Measurements from ENCODE around the gene FAU.
"Not testable (repeated sequence)": the region's sequence is repeated elsewhere in the genome, so short reads cannot be mapped to it uniquely, and the experiment has no call there.

FAU gene

DNA sequence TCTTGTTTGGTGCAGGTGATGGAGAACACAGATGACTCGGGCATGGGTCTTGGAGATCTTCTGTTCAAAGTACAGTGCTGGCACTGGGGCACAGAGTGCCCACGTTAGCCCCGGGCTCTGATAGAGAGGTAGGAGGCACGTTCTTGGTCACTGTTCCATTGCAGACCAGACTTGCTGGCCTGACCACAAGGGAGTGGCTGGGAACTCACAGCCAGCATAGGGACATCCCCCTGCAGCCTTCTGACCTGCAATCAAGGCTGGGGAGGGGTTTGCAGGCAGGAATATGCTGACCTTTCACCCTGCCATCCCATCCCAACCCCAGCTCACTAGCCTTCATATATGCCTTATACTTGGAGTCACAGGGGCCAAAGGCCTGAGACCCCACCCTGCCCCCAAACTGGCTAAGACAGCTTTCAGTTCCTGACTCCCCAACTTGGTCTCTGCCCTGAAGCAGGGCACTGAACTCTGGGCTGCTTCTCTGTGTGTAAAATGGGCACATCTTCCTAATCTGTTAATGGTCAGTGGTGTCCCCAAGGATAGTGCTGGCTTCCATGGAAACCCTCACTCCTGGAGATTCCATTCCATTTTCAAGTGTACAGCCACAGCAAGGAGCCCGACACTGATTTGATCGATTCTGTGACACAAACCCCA lies 4.8 kb upstream of the FAU start:
- TF ChIP-seq, protein P1, sequence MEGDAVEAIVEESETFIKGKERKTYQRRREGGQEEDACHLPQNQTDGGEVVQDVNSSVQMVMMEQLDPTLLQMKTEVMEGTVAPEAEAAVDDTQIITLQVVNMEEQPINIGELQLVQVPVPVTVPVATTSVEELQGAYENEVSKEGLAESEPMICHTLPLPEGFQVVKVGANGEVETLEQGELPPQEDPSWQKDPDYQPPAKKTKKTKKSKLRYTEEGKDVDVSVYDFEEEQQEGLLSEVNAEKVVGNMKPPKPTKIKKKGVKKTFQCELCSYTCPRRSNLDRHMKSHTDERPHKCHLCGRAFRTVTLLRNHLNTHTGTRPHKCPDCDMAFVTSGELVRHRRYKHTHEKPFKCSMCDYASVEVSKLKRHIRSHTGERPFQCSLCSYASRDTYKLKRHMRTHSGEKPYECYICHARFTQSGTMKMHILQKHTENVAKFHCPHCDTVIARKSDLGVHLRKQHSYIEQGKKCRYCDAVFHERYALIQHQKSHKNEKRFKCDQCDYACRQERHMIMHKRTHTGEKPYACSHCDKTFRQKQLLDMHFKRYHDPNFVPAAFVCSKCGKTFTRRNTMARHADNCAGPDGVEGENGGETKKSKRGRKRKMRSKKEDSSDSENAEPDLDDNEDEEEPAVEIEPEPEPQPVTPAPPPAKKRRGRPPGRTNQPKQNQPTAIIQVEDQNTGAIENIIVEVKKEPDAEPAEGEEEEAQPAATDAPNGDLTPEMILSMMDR (IDR thresholded peaks at IDR 0.05; ENCODE audit: insufficient read depth, low read depth, low read length, missing control alignments): no peak
- no peak overlapping the region for H3K4me3 ChIP-seq (ENCODE audit: low read depth, low read length)
- no peak for DNase-seq (ENCODE audit: low read depth)

DNA sequence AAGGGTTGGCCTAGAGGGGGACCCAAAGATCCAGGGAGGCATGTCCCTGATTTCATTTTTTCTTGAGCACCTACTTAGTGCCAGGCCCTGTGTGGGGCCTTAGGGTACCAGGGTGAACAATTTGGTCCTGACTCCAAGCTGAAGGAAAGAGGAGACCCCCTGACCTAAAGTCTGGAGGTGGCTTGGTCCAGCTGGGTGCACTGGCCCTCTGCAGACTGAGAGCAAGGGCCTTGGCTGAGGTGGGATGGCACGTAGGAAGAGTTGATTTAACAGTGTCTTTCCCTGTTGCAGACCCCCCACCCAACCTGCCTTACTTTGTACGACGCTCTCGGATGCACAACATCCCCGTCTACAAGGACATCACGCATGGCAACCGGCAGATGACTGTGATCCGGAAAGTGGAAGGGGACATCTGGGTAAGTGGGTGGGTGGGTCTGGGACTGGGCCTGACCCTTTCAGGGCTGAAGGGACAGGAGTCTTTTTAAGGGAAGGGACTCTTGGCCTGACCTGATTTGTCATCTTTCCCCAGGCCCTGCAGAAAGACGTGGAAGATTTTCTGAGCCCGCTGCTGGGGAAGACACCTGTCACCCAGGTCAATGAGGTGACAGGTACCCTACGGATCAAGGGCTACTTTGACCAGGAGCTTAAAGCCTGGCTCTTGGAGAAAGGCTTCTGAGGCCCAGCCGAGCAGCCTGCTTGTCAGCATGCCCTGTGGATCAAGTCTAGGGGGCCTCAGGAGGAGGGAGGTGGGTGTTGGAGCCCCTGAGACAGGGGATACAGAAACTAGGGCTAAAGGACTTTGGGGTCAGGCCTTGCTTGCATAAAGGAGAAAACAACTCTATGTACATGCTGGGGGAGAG lies 3.5 kb upstream of the FAU start:
- no peak for DNase-seq (ENCODE audit: low read depth)
- TF ChIP-seq, protein P1 (IDR thresholded peaks at IDR 0.05; ENCODE audit: insufficient read depth, low read depth, low read length, missing control alignments): no peak
- no peak overlapping the region for H3K4me3 ChIP-seq (ENCODE audit: low read depth, low read length)

DNA sequence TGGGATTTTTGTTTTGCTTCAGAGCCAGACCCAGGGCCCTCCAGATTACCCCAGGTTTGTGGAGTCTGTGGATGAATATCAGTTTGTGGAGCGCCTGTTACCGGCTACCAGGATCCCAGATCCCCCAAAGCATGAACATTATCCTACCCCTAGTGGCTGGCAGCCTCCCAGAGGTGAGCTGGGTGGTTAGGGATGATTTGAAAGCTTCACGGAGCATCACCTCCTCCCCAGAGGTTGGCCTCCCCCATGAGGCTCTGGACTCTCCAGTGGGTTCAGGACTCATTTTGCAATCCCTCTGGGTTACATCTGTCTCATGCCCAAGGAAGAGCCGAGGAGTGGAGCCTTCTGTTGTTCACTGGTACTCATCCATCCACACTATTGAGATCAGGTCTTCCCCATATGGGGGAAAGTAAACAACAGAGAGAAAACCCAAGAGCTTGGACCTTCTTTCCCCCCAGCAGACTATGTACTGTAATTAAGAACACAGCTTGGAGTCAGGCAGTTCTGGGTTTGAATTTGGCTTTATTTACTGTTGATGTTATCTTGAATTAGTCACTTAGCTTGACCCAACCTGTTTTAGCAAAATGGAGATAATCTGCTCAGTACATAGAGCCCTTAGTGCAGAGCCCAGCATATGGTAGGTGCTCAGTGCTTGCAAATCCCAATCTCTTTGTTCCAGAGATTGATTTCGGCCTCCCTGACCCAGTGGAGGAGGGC lies 2.7 kb upstream of the FAU start:
- no peak for DNase-seq (ENCODE audit: low read depth)
- H3K4me3 ChIP-seq (ENCODE audit: low read depth, low read length): no peak overlapping the region

DNA sequence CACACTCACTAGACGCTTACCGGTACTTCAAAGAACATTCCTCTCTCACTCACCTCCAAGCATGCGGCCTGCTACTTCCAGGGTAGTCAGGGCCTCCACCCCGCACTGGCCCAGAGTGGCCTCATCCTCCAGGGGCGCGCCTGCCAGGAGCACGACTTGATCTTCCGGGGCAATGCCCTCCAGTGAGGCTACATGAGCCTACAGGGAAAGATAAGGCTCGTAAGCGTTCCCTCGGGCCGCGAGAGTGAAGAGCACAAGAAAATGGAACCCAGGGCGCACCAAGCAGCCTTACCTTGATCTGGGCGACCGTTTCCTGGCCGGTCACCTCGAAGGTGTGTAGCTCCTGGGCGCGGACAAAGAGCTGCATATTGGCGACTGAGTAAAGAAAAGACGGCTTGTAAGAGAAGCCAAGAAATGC lies 478 bp downstream of the FAU start:
- no peak for DNase-seq (ENCODE audit: low read depth)
- peak overlapping the region; percentile 82 for H3K4me3 ChIP-seq (ENCODE audit: low read depth, low read length)
- TF ChIP-seq, protein P1 (IDR thresholded peaks at IDR 0.05; ENCODE audit: insufficient read depth, low read depth, low read length, missing control alignments): no peak

More for the DNA sequence above, 2.7 kb upstream of the FAU start:
- TF ChIP-seq, protein P1 (IDR thresholded peaks at IDR 0.05; ENCODE audit: insufficient read depth, low read depth, low read length, missing control alignments): no peak

DNA sequence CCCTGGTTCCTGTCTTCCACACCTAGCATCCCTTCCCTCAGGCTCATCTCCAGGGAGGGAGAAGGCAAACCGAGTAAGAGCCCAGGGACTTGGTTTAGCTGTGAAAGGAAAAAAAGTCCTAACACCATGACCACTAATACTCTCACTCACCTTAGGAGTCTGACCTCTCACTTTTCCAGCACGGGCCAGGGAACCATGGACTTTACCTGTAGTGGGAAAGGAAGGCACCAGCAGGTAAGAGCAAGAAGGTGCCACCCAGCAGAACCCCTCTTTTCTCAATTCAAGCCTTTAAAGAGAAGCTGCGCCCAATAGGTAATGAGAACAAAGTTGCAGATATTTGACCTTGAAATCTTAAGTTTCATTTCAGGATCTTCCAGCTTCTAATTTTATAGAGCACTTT lies 1.1 kb downstream of the FAU start:
- TF ChIP-seq, protein P1 (IDR thresholded peaks at IDR 0.05; ENCODE audit: insufficient read depth, low read depth, low read length, missing control alignments): no peak
- H3K4me3 ChIP-seq (ENCODE audit: low read depth, low read length): peak overlapping the region; percentile 82
- DNase-seq (ENCODE audit: low read depth): no peak

DNA sequence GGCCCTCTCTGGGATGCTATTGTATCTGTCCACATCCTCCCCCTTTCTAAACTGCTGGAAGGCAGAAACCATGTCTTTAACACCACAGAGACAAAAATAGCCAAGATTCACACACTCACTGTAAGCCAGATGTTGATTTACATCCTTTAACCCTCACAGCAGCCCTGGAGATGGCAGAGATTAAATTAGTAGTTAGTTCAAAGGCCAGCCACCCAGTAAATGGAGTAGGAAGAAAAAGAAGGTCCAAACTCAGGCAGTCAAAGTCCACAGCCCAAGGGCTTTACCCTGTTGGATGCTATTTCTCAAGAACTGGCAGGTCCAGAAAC lies 2.3 kb downstream of the FAU start:
- no peak overlapping the region for H3K4me3 ChIP-seq (ENCODE audit: low read depth, low read length)
- no peak for DNase-seq (ENCODE audit: low read depth)
- TF ChIP-seq, protein P1 (IDR thresholded peaks at IDR 0.05; ENCODE audit: insufficient read depth, low read depth, low read length, missing control alignments): no peak

DNA sequence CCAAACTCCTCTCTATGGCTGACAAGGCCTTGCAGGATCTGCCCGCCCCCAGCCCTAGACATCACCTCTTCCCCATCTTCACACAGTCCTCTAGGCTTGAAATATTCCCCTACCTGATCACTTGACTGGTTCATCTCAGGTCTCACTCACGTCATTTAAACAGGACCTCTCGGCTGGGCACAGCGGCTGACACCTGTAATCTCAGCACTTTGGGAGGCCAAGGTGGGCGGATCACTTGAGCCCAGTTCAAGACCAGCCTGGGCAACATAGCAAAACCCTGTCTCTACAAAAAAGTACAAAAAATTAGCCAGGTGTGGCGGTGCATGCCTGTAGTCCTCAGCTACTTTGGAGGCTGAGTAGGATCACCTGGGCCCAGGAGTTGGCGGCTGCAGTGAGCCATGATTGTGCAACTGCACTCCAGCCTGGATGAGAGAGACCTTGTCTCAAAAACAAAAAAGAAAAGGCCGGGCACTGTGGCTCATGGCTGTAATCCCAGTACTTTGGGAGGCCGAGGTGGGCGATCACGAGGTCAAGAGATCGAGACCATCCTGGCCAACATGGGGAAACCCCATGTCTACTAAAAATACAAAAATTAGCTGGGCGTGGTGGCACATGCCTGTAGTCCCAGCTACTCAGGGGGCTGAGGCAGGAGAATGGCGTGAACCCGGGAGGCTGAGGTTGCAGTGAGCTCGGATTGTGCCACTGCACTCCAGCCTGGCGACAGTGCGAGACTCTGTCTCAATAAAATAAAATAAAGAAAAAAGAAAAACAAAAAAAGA lies 2.9 kb downstream of the FAU start:
- not testable (repeated sequence) for H3K4me3 ChIP-seq (ENCODE audit: low read depth, low read length); DNase-seq (ENCODE audit: low read depth)
